Rectal smooth muscle tissue (tissue), 1 donor: Measurements from ENCODE around the gene DCD.

ENCODE experiments used
- H3K27ac ChIP-seq: one replicate; pipeline ENCODE4 v1.7.0; 2013; ENCODE audit warnings: low read depth, low read length, inconsistent platforms
- H3K27me3 ChIP-seq: one replicate; pipeline ENCODE4 v1.7.0; 2013; ENCODE audit warnings: low read length; ENCODE audit not compliant: control insufficient read depth, insufficient read depth
- H3K36me3 ChIP-seq: one replicate; pipeline ENCODE4 v1.7.0; 2013; ENCODE audit warnings: low read length; ENCODE audit not compliant: control insufficient read depth, insufficient read depth
- H3K4me1 ChIP-seq: one replicate; pipeline ENCODE4 v1.7.0; 2013; ENCODE audit warnings: low read length; ENCODE audit not compliant: control insufficient read depth, insufficient read depth
- H3K4me3 ChIP-seq: one replicate; pipeline ENCODE4 v1.7.0; 2013; ENCODE audit warnings: low read length
- H3K9ac ChIP-seq: one replicate; pipeline ENCODE4 v1.7.0; 2013; ENCODE audit warnings: low read length

Gene DCD

GRCh38 chr12:54601841-54602240 is 46.3 kb downstream of the DCD start:
- Histone ChIP-seq H3K9ac (no peak overlapping the region), H3K36me3 (no peaks in the 10 kb centered on the region), H3K4me3 (no peak overlapping the region), H3K27ac (no peak overlapping the region), H3K27me3 (no peaks in the 10 kb centered on the region), H3K4me1 (no peaks in the 10 kb centered on the region)

GRCh38 chr12:54598970-54599369 is 49.2 kb downstream of the DCD start:
- no peak overlapping the region for H3K27ac ChIP-seq
- H3K4me3 ChIP-seq, result no peak overlapping the region
- no peak overlapping the region for H3K9ac ChIP-seq
- no peaks in the 10 kb centered on the region for H3K36me3 ChIP-seq
- no peaks in the 10 kb centered on the region for H3K4me1 ChIP-seq
- no peaks in the 10 kb centered on the region for H3K27me3 ChIP-seq

GRCh38 chr12:54596526-54596946 is 51.6 kb downstream of the DCD start:
- Histone ChIP-seq H3K27ac (no peak overlapping the region), H3K4me1 (peaks cover under 1% of the 10 kb centered on the region), H3K4me3 (no peak overlapping the region), H3K9ac (no peak overlapping the region), H3K36me3 (no peaks in the 10 kb centered on the region), H3K27me3 (no peaks in the 10 kb centered on the region)

DNA sequence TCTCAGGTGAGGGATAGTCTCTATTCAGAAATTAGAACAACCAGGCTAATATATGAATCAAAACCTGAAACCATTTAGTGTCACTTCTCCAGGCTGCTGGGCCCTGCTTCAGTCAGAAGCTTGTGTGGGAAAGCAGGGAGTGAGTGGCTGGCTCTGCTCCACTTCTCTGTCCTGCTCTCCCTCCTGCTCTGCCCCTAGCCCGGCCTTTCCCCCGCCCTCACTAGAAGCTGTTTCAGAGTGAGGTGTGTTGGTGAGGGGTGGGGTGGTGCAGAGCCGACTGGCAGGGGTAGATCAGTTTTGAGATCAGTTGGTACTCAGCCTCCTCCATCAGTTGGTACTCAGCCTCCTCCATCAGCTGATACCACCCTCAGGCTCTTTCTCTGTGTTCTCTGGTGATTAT is 52.7 kb downstream of the DCD start:
- Histone ChIP-seq H3K36me3 (no peaks in the 10 kb centered on the region), H3K27me3 (no peaks in the 10 kb centered on the region), H3K9ac (no peak overlapping the region), H3K27ac (no peak overlapping the region), H3K4me3 (no peak overlapping the region), H3K4me1 (peaks cover 4% of the 10 kb centered on the region)
